Right renal cortex interstitium (tissue), 3 donors: ENCODE results near the gene DCLK1. TPM values are rescaled to one million over a fixed set of nuclear protein-coding genes. Genes with fewer than 3 reads are reported as not detected.

Experiments used
- DNase-seq, 3 donors: peaks; one replicate each; pipeline ENCODE4 v3.0.0-alpha.2; 2013; ENCODE audit warnings: low read depth in 3 of 3, low spot score in 2 of 3
- polyA plus RNA-seq, 3 donors: library from polyadenylated mRNA; unstranded; fragments of 120-200 nt; gene quantifications; one replicate each; pipeline ENCODE4 v1.2.1, GENCODE V29; 2013; ENCODE audit not compliant: insufficient read length in 3 of 3

Gene DCLK1
- polyA plus RNA-seq, 3 donors, result 3.5 to 6.3 (median 4.4) TPM

GRCh38 chr13:35876601-35877000 is 254.6 kb downstream of the DCLK1 start:
- no peak for DNase-seq

DNA sequence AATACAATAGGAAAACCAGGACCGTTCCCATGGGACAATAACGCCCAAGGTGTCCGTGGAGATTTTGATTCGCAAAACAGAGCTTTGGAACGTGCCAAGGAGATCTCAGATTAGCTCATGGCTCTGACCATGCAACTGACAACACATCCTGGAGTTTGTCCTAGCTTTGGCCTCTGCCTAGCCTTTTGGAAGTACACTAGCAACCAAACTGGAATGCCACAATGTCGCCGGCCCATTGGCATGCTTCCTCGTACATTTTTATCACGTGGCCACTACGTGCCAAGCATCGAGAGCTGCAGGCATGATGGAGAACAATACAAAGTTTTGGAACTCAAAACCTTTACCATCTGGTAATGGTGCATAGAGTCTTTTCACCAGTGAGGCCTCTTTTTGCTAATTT is 256.5 kb downstream of the DCLK1 start:
- no peak for DNase-seq

GRCh38 chr13:35872369-35872768 is 258.8 kb downstream of the DCLK1 start:
- DNase-seq, result no peak

GRCh38 chr13:35871561-35871960 is 259.6 kb downstream of the DCLK1 start:
- no peak for DNase-seq

GRCh38 chr13:35866801-35867200 is 264.4 kb downstream of the DCLK1 start:
- DNase-seq, result no peak

GRCh38 chr13:35865341-35866240 is 265.6 kb downstream of the DCLK1 start:
- DNase-seq, result no peak

DNA sequence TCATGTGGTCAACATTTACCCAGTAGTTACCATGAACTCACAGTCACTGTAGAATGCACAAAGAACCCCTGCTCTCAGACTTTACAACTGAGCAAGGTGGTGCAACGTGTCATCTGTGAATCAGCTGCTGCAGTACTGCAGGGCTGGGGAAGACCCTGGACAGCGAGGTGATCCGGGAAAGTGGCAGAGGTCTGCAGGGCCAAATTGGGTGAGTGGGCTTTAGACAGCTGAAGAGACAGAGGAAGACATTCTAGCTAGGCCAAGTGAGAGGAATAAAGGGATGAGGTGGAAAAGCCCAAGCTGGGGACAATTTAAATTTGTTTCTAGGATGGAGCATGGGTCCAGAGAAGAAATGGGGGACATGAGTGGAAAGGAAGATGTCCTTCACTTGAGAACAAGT is 270.5 kb downstream of the DCLK1 start:
- DNase-seq, result no peak

DNA sequence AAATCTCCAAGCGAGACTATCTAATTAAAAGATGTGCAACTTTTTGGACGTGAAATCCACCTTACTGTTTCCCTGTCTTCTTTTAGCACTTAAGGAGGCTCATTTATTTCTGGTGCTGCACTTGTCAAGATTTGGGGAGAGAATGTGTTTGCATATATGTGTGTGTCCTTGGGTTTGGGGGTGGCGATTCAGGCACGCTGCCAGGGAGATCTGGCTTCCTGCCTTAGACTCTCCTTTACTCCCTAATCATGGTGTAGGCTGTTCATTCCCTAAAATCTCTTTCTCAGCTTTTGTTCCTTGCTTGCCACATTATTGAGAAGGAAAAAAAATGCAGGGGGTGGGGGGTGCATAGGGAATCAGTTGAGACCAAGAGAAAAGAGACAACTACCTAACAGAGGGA is 271.2 kb downstream of the DCLK1 start:
- DNase-seq, result no peak

DNA sequence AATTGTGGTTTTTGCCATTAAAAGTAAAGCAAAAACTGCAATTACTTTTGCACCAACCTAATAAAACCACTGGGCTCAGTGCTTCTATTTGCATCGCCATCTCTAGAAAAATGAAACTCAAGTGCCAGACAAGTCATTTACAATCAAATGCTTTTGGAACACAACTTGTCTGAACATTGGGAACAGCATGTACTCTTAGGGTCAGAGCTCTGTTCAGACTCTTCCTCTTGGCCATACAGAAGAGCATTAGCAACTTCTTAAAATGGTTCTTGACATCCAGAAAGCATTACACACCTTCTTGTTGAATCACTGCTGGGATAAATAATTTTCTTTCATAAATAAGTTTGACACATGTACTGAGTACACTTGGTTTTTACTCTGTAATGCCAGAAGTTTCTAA is 272.5 kb downstream of the DCLK1 start:
- DNase-seq, result no peak

DNA sequence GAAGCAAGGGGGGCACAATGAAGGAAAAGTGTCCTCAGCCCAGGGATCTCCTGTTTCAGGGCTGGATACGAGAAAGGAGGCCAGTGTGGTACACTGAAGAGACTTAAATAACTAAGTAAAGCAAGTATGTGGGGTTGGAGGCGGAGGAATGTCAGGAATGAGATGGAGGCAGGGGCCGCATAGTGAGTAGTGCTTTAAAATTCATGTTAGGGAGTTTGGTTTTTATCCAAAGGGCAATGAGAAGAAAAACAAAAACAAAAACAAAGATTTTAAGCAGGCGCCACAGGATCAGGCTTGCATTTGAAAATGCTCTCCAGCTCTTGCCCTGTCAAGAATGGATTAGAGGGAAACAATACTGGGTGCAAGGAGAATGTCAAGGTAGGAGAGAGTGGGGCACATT is 273.4 kb downstream of the DCLK1 start:
- no peak for DNase-seq

- no peak for DNase-seq
Measured at GRCh38 chr13:35856721-35857364, 274.3 kb downstream of the DCLK1 start.

- no peak for DNase-seq
Measured at GRCh38 chr13:35856084-35856483, 275.1 kb downstream of the DCLK1 start.

DNA sequence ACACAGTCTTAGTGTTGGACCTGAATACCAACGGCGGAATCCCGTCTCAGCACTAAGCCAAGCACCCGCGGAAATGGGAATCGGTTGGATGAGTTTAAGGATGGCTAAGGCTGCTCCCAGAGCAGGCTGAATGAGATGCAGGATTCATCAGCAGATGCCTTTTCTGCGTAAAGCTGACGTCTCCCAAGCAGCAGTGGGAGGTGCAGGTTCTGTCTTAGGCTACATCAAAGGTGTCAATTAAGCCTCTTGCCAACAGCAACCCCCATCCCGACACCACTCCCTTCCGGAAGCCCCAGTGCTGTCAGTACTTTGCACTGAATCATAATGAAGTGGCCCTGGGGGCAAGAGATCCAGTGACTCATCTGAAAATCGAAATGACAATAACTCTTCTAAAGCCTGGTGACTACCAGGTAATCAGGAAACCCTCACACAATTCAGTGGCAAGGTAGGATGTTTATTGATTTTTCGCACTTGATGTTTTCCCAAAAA is 275.6 kb downstream of the DCLK1 start:
- DNase-seq, result no peak

DNA sequence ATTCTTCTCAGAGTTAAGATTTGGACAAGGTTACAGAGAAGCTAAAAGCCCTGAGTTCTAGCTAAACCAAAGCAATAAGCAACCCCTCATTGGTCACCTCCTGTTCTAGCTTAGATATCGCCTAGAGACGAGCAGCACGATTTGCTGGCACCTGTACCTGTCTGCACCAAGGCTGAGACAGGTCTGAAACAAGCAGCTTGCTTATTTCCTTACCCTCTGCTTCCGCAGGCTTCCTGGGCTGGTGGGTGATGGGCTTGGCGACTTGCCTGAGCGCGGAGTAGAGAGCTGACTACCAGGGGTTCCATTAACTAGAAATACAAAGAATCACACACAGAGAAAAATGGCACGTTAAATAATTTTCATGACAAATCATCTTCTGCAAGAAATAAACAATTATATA is 276.9 kb downstream of the DCLK1 start:
- DNase-seq, result no peak

DNA sequence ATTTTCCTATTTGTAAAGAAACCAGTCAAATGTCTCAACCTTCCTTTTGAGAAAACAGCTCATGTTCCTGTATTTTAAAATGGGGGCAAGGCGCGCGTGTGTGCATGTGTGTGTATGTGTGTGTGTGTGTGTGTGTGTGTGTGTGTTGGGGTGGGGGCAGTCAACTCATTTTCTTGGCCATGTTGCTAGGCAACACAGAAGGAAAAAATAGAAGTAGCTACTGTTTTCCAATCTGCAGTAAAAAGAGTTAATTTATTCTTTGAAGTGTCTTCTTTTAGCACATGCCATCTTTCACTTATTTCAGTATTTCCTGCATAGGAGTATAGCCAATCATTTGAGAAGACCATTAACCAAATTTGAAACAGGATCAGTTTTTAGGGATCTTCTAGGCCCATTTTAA is 279.3 kb downstream of the DCLK1 start:
- no peak for DNase-seq

- no peak for DNase-seq
Measured at GRCh38 chr13:35851356-35851755, 279.8 kb downstream of the DCLK1 start.

GRCh38 chr13:35850569-35850968 is 280.6 kb downstream of the DCLK1 start:
- no peak for DNase-seq

GRCh38 chr13:35849256-35849644 is 281.9 kb downstream of the DCLK1 start:
- DNase-seq, result no peak

DNA sequence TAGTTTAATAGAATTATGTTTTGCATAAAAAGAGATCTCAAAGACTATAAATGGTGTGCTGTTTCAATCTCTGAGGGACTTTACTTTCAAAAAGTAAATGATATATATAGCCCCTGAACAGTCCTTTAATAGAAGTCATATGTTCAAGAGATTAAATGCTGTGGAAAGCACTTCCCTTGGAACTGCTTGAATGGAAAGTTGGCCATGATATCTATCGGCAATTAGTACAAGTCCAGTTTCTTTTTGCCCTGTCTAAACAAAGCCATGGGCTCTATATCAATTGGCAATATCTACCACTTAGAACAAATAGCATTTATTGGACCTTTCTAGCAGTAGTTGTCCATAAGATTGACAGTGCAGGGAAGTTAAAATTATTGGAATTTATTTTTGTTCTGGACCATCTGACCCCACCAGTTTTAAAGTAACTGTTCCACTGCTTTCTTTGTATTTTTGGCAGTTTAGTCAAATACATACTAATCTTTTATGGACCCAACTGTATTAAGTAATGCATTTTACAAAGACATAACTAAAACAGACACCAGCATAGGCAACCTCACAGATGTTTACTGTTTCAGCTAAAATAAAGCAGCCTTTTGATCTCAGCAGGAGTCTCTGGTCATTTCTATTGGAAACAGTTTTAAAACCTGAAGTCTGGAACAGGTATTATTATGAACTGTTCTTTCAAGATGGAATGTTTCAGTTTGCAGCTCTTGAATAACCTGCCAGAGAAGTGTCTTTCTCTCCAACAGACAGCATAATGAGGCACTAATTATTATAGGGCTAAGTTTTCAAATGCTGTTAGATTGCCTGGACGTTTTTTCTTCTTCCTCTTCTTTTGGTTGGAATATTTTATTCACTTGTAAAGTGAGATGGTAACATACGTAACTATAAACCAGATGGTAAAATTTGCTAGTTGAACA is 282.6 kb downstream of the DCLK1 start:
- DNase-seq, result no peak

DNA sequence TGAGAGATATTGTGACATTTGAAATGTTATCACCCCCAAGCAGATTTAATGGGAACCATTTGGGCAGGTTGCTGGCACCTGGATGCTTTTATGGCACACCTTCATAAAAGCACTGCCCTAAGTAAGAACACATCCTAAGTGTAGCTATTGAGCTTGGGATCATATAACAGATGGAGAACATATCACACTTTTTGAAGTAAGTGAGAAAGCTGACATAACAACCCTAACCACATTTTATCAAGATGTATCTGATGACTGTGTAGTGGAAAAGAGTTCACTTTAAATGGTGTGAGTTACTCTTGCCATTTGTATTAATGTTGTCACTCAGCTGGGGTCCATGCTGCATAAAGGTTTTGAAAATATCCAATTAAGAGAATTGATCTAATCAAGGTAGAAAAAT is 287.9 kb downstream of the DCLK1 start:
- DNase-seq, result no peak

GRCh38 chr13:35841060-35841521 is 290.1 kb downstream of the DCLK1 start:
- no peak for DNase-seq
